GM19372 (cell line): ENCODE results near the gene PTPRD.

Experiments
- ATAC-seq: cut with Tn5 transposase; IDR thresholded peaks from one replicate; pipeline ENCODE4 v1.9.1; 2021; ENCODE audit warnings: mild to moderate bottlenecking, low read depth, moderate library complexity; ENCODE audit not compliant: unreplicated experiment

Gene PTPRD

DNA sequence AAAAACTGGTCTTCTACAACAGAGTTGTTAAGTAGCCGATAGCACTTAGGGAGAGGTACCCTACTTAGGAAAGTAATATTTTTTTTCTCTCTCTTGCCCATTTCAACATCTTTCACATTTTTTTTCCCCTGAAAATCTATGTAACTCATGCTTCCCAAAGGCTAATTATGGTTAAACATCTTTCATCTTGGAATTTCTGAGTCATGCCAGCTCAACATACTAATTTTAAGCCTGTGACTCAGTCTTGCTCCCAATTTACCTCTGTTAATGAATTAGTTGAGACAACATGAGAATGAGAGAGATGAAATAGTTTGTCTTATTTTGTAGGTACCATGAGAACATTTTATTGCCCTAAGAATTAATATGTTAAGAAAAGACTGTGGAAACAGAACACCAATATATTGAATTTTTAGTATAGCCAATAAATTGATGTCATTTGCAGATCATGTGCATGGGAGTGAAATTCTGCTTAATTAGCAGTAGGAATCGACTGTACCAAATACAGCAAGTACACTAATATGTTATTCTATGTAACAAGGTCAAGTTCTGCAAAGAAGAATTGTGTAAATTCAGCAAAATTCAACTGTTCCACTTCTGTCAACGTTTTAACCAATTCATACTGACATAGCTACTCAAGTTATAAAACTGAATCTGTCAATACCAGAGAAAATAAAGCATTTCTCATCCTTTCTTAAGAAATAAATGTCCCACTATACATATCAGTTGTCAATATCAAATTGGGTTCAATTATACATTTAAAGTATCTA, 550.0 kb downstream of the PTPRD start:
- ATAC-seq, result no peak

DNA sequence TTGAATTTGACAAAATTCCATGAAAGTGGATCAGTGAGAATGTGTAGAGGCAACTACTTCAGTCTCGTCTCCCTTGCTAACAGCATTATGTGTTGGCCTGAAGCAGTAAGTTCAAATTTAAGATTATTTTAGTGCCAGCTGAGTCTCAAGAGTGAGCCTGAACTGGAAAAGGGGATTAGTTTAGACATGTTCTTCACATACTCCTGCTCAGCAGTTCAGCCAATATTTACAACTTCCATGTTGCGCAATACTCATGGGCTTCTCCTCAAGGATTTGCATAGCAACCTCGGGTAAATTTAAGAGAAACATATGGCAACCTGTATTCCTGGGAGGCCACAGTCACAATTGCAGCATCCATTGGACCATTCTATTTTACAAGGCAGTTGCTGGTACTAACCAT, 553.8 kb downstream of the PTPRD start:
- ATAC-seq, result no peak

- no peak for ATAC-seq
Measured at GRCh38 chr9:10055886-10056395, 556.9 kb downstream of the PTPRD start.

DNA sequence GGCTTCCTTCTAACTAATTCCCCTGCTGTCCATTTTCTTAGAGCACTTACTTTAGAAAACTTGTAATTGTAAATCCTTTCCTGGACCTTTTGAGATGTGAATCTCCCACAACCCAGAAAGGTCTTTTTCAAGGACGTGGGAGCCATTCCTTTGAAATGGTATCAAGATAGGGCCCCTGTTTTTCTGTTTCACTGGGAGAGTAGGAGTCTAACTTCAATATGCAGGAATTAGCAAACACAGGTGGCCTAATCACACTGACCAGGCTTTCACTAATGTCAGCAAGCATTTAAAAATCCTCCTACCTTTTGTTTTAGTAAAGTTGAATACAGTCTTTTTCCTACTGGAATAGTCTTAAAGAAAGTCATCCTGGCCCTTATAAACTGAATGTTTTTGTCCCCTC, 558.3 kb downstream of the PTPRD start:
- ATAC-seq, result no peak

GRCh38 chr9:10052916-10053315, 559.9 kb downstream of the PTPRD start:
- ATAC-seq, result no peak

DNA sequence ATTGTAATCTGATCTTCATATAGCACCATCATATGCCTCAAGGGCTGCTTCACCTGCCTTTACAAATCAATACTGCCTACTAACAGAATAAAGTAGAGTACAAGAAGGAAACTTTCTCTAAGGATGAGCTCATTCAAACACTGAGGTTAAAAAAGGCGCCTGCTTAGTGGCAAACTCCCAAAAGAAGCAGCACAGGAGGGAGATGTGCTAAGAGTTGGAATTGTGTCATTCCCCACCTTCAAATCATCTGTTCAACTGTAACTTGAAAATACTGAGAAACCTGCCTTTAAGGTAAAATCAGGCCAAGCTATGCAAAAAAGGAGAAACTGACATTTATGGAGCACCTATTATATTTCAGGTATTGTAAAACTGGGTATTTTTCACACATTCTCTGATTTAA, 560.6 kb downstream of the PTPRD start:
- ATAC-seq, result no peak

- no peak for ATAC-seq
Measured at GRCh38 chr9:10050016-10050415, 562.8 kb downstream of the PTPRD start.

GRCh38 chr9:10048994-10049393, 563.8 kb downstream of the PTPRD start:
- no peak for ATAC-seq

DNA sequence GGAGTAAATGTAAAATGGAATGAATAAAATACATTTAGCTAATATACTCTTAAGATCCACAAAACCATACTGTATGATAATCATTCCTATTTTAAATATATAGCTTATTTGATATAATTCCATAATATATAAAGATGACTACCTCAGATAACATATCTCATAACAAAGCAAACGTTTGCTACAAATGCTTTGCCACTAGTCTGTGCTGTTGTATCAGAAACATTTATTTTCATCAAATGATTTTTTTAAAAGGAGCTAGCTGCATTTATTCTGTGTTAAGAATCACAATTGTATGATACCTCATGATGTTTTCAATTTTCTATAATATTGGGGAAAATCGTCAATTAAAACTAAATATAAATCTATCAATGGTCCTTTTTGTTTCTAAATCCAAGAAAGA, 567.2 kb downstream of the PTPRD start:
- no peak for ATAC-seq

DNA sequence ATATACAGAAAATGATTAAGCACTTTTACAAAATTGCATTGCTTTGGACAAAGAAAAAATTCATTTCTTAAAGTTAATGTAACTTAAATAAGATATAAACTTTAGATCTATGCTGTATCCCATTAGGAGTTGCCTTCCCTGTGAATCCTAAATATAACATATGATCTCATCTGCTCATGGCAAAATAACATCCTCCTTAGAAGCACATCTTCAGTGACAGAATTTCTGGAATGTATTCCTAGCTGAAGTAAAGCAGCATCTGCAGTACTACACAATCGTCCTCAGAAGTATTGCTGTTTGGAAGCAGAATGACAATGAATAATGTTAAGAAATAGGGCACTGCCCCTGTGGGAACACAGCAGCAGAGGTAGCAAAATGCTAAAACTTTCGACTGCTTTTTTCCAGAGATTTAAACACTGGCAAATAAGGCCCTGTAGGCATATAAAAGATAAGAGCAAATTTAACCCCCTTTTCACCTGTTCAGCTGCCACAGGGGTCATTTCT, 571.0 kb downstream of the PTPRD start:
- no peak for ATAC-seq

DNA sequence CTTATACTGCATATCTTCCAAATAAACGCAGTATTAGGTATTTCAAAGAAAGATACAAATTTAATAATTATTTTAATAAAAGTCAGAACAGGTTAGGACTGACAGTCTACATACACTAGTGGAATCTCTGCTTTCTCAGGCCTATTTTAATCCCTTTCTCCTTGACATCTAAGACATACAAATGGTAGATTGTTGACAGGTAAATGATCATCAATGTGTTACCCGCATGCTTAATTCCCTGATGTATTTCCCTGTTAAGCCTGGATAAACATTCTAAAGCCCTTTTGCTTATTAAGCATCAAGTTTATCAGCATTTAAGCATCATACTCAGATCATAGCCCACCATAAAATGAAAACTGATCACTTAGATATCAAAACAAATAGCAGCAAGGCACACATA, 576.7 kb downstream of the PTPRD start:
- ATAC-seq, result no peak

DNA sequence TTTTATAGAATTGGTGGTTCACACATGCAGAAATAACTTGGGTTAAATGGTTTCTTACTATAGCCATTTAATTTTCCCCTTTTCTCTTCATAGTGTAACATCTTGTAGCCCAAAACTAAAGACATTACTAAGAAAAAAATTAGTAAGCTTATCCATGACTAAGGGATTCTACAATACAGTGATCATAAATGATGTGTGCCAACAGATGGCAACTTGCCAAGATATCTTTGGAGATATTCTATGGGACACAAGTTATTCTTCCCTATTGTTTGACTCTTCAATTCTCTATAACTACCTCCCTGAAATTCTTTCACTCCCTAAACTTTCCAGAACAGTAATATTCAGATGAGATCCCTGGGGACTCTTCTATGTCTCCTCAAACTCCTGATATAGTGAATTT, 580.6 kb downstream of the PTPRD start:
- no peak for ATAC-seq

DNA sequence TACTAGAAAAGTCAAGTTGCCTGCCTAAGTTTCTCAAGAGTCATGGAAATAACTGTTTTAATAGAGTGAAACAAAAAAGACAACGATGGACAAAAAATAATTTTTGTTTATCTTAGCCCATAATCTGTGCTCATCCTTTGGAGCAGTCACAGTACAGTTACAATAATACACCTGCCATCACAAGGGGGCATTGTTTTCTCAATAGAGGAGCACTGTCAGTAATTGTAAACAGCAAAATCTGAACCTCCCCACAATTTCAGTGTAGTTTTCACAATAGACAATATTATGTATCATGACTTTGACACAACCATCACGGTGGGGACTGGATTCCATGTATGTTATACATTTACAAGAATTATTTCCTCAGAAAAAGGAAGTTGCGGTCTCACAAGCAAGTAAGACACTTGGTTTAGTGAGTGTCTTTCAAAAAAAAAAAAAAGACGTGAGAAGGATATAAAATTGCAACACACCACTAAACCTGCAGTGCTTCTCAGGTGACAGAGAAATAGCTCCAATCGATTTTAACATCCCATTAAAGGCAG, 586.3 kb downstream of the PTPRD start:
- ATAC-seq, result no peak

DNA sequence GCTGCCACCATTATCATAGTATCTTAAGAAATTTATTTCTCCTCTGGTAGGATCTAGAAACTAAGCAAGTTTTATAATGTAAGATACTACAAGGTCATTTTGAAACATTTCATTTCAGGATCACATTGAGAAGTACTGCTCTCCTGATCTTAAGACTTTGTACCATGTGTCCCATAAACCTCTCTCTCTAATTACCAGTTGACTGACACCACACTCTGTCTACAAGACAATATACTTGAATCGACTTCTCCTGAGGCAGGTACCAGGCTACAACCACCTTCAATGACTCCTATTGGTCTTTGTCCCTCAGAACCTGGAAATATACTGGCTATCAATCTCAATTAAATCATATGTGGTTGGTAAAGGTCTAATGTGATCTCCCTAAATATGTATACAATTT, 597.0 kb downstream of the PTPRD start:
- ATAC-seq, result no peak

DNA sequence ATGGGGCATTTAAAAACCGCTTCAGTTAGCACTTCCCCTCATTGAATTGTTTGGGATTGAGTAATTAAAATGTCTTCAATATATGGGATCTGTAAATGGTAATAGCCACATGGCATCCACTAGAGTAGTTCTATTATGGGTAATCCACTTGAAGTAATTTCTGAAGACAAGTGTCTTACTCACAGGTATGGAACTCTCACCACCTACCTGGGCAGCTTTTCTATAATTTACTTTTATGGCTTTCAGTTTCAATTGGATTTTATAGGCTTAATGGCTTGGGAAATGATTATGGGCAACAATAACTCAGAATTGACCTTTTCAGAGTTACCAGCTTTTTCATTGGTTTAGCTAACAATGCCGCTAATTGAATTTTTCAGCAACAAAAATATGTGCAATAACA, 597.9 kb downstream of the PTPRD start:
- ATAC-seq, result no peak

- ATAC-seq, result no peak
Measured at GRCh38 chr9:10009401-10009800, 603.4 kb downstream of the PTPRD start.

DNA sequence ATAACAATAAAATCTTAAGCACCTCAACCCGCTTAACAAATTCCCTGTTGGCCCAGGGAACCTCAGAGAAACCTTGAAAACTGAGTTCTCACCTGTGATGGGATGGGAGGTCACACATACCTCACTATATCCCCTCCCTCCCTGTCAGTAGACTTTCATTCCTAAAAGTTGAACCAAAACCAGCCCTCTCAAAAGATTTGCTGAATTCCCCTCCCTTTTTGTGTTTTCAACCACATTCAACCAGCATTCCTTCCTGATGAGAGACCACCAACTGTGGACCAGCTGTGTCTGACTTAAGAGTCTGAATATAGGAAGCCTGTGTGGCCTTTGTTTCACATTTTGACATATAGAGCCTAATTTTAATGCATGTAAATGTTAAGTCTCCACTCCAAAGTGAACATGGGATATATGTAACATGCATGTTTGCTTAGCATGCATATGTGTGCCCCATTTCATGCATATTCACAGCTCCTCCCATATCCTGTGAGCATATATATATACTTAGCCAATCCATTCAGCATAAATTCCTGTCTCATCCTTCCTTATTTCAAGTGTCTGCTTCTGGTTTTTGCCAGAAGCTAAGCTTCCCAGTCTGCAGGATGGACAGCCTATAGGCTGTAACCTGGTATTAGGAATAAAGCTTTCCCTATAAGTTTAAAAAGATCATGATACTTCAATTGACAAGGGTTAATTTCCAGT, 604.6 kb downstream of the PTPRD start:
- ATAC-seq, result no peak

- no peak for ATAC-seq
Measured at GRCh38 chr9:10007356-10007755, 605.4 kb downstream of the PTPRD start.

DNA sequence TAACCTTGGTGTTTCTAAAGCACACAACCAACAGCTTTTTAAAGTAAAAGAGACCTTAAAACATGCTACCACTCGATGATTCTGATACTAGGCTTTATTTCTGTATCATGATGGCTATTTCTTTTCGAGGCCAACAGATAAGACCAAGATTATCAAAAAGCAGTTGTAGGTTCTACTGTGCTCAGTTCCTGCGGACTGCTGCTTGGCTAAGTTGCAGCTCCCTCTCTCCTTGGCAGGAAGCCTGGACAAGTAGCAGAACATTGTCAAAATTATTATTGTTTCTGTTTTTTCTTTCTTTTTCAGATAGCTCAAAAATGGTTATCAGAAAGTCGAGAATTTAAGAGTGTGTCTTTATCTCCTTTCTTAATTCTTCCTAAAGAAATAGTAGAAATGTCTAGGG, 607.6 kb downstream of the PTPRD start:
- no peak for ATAC-seq

DNA sequence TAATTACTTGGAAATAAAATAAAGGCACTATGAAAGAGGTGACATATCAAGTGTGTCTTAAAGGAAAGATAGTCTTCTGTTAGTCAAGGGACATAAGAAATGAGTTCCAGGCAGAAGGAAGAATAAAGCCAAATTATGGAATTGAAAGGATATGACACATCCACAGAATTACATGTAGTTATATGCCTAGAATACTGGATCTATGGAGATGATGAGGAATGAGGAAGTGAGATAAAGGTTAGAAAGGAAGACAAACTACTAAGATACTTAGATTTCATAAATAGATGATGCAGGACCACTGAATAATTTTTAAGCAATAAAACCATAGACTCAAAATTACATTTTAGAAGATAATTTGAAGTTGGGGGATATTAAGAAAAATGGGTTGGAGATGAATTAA, 609.8 kb downstream of the PTPRD start:
- no peak for ATAC-seq

GRCh38 chr9:10000669-10001068, 612.1 kb downstream of the PTPRD start:
- ATAC-seq, result no peak
